ENCODE results near the gene CLPX. TPM values are rescaled to one million over a fixed set of nuclear protein-coding genes. Genes with fewer than 3 reads are reported as not detected.

CLPX gene
- total RNA-seq, 4 donors from 2014 or later: 37.4 to 53.2 (median 39.8) TPM

- Histone ChIP-seq H3K27ac (replicated peaks in 1 of 4) (no peak overlapping the region), H3K27me3 (no peaks in the 10 kb centered on the region), H3K4me3 (no peak overlapping the region), H3K4me1 (no peaks in the 10 kb centered on the region), H3K36me3 (no peaks in the 10 kb centered on the region), H3K9me3 (no peaks in the 10 kb centered on the region)
- intact Hi-C loops (cut with DNase I): no loop called here
- TF ChIP-seq POLR2AphosphoS5 (IDR thresholded peaks at IDR 0.05) (no peak), POLR2A (IDR thresholded peaks at IDR 0.05; ENCODE audit: low read depth) (no peak), EP300 (IDR thresholded peaks at IDR 0.05) (no peak), CTCF (IDR thresholded peaks at IDR 0.05) (no peak)
- WGBS: 89% methylated on average over 10 of the region's 10 CpGs
- DNase-seq (ENCODE audit: extremely low spot score): no peak
Measured at GRCh38 chr15:65217526-65218482, 32.7 kb upstream of the CLPX start.

- H3K27ac ChIP-seq (replicated peaks in 1 of 4): no peak overlapping the region
- intact Hi-C loops (cut with DNase I): no loop called here
- TF ChIP-seq POLR2A (IDR thresholded peaks at IDR 0.05; ENCODE audit: low read depth) (no peak), POLR2AphosphoS5 (IDR thresholded peaks at IDR 0.05) (no peak), EP300 (IDR thresholded peaks at IDR 0.05) (no peak), CTCF (IDR thresholded peaks at IDR 0.05) (no peak)
- H3K27me3 ChIP-seq: no peaks in the 10 kb centered on the region
- DNase-seq (ENCODE audit: extremely low spot score): no peak
- H3K4me1 ChIP-seq: peaks cover 8 to 18% (median 10%) of the 10 kb centered on the region in 4 donors
- H3K36me3 ChIP-seq: no peaks in the 10 kb centered on the region
- H3K9me3 ChIP-seq: no peaks in the 10 kb centered on the region
- H3K4me3 ChIP-seq: no peak overlapping the region
Measured at GRCh38 chr15:65215496-65215895, 30.4 kb upstream of the CLPX start.

GRCh38 chr15:65214010-65214409 is 28.9 kb upstream of the CLPX start:
- TF ChIP-seq POLR2A (IDR thresholded peaks at IDR 0.05; ENCODE audit: low read depth) (no peak), CTCF (IDR thresholded peaks at IDR 0.05) (no peak), EP300 (IDR thresholded peaks at IDR 0.05) (no peak), POLR2AphosphoS5 (IDR thresholded peaks at IDR 0.05) (no peak)
- no peaks in the 10 kb centered on the region for H3K9me3 ChIP-seq
- no peaks in the 10 kb centered on the region for H3K27me3 ChIP-seq
- no peak for DNase-seq (ENCODE audit: extremely low spot score)
- intact Hi-C loops (cut with DNase I): no loop called here
- WGBS: 89% methylated on average over 4 of the region's 4 CpGs
- no peak overlapping the region for H3K4me3 ChIP-seq
- no peak overlapping the region for H3K27ac ChIP-seq (replicated peaks in 1 of 4)
- H3K36me3 ChIP-seq: no peaks in the 10 kb centered on the region
- peaks cover 8 to 18% (median 10%) of the 10 kb centered on the region in 4 donors for H3K4me1 ChIP-seq

GRCh38 chr15:65213241-65213640 is 28.1 kb upstream of the CLPX start:
- DNase-seq (ENCODE audit: extremely low spot score): no peak
- intact Hi-C loops (cut with DNase I): no loop called here
- 64% methylated on average over 2 of the region's 2 CpGs for WGBS

More at GRCh38 chr15:65213241-65213640, 28.1 kb upstream of the CLPX start:
- H3K36me3 ChIP-seq: no peaks in the 10 kb centered on the region
- H3K27me3 ChIP-seq: no peaks in the 10 kb centered on the region
- H3K27ac ChIP-seq (replicated peaks in 1 of 4): no peak overlapping the region
- H3K9me3 ChIP-seq: no peaks in the 10 kb centered on the region
- TF ChIP-seq EP300 (IDR thresholded peaks at IDR 0.05): no peak
- TF ChIP-seq POLR2AphosphoS5 (IDR thresholded peaks at IDR 0.05): no peak
- TF ChIP-seq CTCF (IDR thresholded peaks at IDR 0.05): no peak
- no peak for TF ChIP-seq POLR2A (IDR thresholded peaks at IDR 0.05; ENCODE audit: low read depth)
- H3K4me1 ChIP-seq: peaks cover 8 to 18% (median 10%) of the 10 kb centered on the region in 4 donors
- no peak overlapping the region for H3K4me3 ChIP-seq

All from esophagus muscularis mucosa (tissue), 4 donors.